SU-DHL-6 (cell line): ENCODE results near the gene CRADD.

Experiments used
- EZH2phosphoT487 ChIP-seq: fragments of 200-600 bp; sonication (generic), shearing (Covaris generic); conservative IDR thresholded peaks from 2 replicates; pipeline ENCODE4 v1.6.1; 2018; ENCODE audit warnings: mild to moderate bottlenecking, antibody characterized with exemption, low read length, moderate library complexity, mixed read lengths
- TF ChIP-seq, protein P1 (sequence below): fragments of 200-600 bp; sonication (generic); IDR thresholded peaks from one replicate; pipeline ENCODE4 v1.5.1; 2017; ENCODE audit warnings: antibody characterized with exemption, mild to moderate bottlenecking, low read length, moderate library complexity; ENCODE audit not compliant: insufficient read depth, poor library complexity, severe bottlenecking

DNA sequence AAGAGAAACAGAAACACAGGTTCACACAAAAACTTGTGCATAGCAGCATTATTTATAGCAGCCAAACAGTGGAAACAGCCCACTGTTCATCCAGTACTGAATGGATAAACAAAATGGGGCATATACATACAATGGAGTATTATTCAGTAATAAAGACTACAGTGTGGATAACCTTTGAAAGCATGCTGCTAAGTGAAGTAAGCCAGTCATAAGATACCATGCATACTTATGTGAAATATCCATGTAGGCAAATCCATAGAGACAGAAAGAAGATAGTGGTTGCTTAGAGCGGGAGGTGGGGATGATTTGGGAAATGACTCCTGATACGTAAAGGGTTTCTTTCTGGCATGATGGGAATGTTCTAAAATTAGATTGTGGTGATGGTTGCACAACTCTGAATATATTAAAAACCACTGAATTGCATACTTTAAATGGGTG, 99.4 kb downstream of the CRADD start:
- TF ChIP-seq, protein P1, sequence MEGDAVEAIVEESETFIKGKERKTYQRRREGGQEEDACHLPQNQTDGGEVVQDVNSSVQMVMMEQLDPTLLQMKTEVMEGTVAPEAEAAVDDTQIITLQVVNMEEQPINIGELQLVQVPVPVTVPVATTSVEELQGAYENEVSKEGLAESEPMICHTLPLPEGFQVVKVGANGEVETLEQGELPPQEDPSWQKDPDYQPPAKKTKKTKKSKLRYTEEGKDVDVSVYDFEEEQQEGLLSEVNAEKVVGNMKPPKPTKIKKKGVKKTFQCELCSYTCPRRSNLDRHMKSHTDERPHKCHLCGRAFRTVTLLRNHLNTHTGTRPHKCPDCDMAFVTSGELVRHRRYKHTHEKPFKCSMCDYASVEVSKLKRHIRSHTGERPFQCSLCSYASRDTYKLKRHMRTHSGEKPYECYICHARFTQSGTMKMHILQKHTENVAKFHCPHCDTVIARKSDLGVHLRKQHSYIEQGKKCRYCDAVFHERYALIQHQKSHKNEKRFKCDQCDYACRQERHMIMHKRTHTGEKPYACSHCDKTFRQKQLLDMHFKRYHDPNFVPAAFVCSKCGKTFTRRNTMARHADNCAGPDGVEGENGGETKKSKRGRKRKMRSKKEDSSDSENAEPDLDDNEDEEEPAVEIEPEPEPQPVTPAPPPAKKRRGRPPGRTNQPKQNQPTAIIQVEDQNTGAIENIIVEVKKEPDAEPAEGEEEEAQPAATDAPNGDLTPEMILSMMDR: no peak
- TF ChIP-seq EZH2phosphoT487: no peak
